Endometrial microvascular endothelial cells (primary cell): ENCODE measurements around the gene APP. TPM values are rescaled to one million over a fixed set of nuclear protein-coding genes. Genes with fewer than 3 reads are reported as not detected.

Source experiments
- in situ Hi-C: cut with HindIII; loops from 2 replicates; pipeline ENCODE4 v1.10.0; 2017; ENCODE audit warnings: low sequenced_read_pairs, low pct_unique_long_range_greater_than_20kb; ENCODE audit errors: inconsistent ontology term
- total RNA-seq: library from RNA; depleted of rRNA; stranded (reverse); fragments of >200 nt; gene quantifications from one replicate; pipeline ENCODE4 v1.2.3, GENCODE V29; 2015; ENCODE audit errors: inconsistent ontology term

Gene APP
- total RNA-seq, 1 donor from 2014 or later, result 810 TPM

DNA sequence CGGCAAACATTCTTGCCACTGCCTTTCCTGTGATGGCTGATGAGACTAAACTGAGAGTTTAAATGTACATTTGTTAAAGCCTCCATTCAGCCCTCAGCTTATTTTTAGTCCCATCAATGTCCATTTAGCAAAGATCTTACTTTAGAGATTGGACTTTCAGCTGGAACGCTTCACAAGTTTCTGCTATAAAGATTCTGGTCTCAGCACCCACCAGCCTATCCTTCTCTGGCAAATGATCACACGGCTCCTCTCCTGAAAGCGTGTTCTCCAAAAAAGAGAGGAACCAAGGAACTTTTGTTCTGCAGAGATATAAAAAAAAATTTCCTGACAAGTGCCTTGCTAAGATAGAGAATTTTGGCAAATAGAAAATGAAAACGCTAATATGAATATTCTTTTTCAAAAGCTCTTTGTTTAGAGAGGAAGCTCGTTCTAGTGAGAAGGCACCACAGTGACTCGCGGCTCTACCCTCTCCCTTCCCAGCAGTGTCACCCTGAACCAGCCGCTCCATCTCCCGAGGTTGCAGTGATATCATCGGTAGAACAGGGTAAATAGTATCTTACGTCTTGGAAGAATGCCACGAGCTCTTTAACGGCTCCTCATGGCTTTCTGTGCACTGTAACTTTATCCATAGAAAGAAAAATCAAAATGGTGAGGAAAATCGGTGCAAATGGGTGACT lies 200.2 kb downstream of the APP start:
- in situ Hi-C loops, result no loop called here

DNA sequence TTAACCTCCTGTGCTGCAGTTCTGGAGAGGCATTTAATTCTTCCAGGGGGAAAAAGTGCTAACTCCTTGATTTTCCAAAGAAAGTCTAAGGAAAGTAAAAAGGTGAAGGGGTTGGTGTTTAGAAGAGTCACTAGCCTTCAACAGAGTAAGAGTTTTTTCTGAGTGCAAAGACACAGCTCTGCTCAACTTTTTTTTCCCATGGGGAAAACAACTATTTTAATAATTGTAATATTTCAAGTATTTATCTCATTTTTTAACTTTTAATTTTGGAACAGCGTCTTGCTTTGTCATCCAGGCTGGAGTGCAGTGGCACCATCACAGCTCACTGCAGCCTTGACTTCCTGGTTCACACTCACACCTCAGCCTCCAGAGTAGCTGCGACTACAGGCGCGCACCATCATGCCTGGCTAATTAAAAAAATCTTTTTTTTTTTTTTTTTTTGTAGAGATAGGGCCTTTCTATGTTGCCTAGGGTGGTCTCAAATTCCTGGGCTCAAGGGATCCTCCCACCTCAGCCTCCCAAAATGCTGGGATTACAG lies 202.6 kb downstream of the APP start:
- in situ Hi-C loops, result no loop called here

DNA sequence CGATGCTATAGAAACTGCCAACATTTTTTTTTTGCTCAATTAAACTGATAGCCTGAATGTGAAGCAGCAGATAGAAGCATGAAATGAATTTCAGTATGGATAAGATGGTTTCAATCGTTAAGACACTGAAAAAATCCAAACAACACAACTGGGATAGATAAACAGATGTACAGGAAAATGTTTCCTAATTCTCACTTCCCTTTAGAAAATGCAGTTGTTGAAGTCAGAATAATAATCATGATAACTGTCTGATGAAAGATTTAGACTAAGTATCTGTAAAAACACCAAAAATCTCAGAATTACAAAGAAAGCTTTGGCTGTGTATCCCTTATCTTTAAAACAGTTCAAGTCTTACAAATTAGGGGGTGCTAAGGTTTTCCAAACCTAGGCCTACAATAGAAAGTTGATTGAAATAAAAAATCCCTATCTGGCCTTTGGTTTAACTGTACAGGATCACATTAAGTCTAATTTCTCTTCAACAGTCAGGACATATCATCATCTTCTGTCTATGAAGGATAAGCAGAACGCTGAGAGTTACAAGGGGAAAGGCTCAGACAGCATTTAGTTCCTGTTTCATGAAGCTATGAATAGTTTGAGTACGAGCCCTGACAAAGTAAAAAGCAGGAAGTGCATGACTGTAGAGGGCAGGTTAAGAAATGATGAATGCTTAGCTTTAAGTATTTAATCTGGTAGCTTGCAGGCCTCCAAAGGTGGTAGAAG lies 203.2 kb downstream of the APP start:
- in situ Hi-C loops, result no loop called here

DNA sequence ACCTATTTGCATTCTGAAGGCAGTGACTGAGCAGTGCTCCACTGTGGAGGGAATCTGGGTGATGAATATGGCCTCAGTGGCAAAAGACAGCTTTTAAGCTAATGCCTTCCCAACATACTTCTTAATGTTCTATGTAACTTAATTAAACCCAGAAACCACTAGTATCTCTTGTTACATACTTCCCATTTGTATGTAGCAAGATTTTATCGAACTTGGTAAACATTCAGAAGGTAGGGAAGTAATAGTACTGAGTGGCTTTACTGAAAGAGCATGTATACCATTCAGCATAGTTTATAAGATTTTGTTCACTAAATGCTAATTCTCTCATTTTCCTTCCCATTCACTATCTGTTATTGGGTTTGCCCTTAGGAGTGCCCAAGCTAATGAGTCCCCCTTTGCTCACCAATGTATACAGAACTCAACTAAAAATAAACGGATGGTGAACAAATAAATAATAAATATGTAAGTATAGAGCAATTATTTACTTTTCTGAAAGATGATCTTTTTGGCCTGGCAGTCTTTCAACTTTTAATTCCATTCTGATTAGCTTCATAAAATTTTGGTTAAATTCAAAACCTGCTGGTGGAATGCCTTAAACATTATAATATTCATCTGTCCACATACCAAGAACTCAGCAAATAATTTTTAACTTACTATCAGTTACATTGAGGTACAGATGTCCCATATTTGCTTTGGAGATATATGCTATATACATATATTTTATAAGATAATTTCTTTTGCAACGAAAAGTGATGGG lies 204.4 kb downstream of the APP start:
- in situ Hi-C loops, result no loop called here

- in situ Hi-C loops, result no loop called here
Measured at GRCh38 chr21:25964926-25965325, 205.6 kb downstream of the APP start.

DNA sequence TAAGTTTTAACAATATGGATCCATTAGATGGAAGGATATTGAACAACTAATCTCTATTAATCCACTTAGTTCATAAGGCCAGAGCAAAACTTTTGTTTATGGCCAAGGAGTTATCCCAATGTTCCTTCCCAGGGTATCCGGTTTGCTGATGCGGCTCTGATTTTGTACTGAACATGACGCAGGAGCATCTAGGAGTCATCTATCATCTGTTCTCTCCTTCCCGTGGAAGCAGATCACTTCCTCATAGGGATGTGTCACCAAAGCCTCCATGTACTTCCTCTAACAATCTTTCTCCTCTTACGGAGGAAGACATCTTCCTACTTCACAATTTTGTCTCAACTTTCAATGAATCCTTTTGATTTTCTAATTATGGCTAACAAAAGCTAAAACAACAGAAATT lies 206.6 kb downstream of the APP start:
- in situ Hi-C loops, result no loop called here

- in situ Hi-C loops, result no loop called here
Measured at GRCh38 chr21:25963181-25963580, 207.4 kb downstream of the APP start.

DNA sequence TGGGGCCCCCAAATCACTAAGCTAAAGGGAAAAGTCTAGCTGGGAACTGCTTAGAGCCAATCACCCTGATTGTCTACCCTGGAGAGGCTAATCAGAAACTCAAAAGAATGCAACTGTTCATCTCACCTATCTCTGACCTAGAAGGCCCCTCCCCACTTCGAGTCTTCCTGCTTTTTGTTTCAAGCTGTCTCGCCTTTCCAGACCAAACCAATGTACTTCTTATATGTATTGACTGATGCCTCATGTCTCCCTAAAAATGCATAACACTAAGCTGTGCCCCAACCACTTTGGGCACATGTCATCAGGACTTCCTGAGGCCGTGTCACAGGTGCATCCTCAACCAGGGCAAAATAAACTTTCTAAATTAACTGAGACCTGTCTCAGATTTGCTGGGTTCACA lies 209.5 kb downstream of the APP start:
- in situ Hi-C loops, result no loop called here

- in situ Hi-C loops, result no loop called here
Measured at GRCh38 chr21:25960402-25960801, 210.2 kb downstream of the APP start.

- in situ Hi-C loops, result no loop called here
Measured at GRCh38 chr21:25959799-25960198, 210.8 kb downstream of the APP start.

DNA sequence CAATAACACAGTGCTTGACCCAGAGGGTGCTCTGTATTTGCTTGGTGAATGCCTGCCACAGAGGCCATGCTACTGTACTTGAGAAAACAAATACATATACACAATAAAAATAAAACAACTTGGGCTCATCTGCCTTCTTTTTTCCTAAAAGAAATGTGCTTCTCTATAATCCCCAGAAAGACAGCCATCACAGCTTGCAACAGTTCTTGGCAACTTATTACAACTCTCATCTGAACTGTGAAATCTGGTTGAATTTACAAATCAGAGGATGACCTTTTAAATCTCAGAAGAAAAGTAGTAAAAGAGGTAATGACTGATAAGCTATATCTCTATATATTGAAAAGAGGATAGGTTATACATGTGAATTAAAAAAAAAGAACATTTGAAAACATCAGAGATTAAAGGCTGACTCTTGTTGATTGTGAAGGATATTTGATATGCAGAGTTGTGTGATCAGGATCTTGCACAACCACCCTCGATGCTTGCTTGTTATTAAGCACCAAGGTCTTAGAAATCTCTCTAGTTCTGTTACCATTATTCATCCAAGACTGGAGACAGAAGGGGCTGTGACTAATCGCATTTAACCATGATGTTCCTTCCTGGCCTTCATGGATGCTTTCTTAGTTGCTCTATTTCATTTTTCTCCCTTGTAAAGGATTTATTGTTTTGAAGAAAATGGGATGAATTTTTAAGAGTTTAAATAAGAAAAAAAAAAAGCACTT lies 213.4 kb downstream of the APP start:
- in situ Hi-C loops, result no loop called here

- in situ Hi-C loops, result no loop called here
Measured at GRCh38 chr21:25955646-25956045, 214.9 kb downstream of the APP start.

- in situ Hi-C loops, result no loop called here
Measured at GRCh38 chr21:25953659-25954058, 216.9 kb downstream of the APP start.

GRCh38 chr21:25953196-25953595 lies 217.4 kb downstream of the APP start:
- in situ Hi-C loops, result no loop called here

GRCh38 chr21:25952306-25952705 lies 218.3 kb downstream of the APP start:
- in situ Hi-C loops, result no loop called here

- in situ Hi-C loops, result no loop called here
Measured at GRCh38 chr21:25949701-25950100, 220.9 kb downstream of the APP start.

GRCh38 chr21:25944672-25945213 lies 225.8 kb downstream of the APP start:
- in situ Hi-C loops, result no loop called here

DNA sequence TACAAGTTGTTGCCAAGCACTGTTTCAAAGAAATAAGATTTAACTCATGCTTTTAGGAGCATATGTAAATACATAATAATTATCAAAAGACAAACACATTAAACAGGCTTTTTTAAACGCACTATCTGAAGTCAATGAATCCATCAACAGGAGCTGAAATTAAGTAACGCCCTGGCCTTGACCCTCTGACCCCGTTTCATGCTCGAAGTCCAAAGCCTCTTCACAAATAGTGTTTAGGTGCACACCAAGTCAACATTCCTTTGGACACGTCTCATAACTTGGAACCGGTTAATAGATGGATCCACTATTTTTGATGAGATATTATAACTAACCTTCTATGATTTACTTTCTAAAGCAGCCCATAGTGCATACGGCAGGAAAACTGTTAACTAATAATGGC lies 226.5 kb downstream of the APP start:
- in situ Hi-C loops, result no loop called here

DNA sequence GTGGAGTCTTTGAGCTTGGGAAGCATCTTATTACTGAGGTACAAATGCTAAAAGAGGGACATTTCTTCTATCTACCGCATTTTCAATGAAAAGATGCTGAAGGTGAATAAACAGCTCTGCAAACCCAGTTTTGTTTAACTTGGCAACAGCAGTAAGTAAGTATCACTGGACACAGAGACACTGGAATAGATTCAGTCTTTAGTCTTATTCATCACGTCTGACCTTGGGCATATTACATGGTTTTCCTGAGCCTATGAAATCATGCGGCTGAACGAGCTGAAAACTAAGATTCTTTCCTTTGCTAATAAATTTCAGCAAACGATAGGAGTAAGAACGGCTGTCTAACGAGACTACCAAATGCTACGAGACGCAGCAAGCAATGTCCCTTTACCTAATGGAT lies 228.4 kb downstream of the APP start:
- in situ Hi-C loops, result no loop called here
